ENCODE measurements around the gene IRF7. TPM values are rescaled to one million over a fixed set of nuclear protein-coding genes. Genes with fewer than 3 reads are reported as not detected.
A peak's percentile ranks its signal among the peaks of the same experiment; 100 is the strongest.

IRF7 gene
- total RNA-seq, 6 experiments from 2014 or later, result 3.0 to 5.2 (median 4.2) TPM

DNA sequence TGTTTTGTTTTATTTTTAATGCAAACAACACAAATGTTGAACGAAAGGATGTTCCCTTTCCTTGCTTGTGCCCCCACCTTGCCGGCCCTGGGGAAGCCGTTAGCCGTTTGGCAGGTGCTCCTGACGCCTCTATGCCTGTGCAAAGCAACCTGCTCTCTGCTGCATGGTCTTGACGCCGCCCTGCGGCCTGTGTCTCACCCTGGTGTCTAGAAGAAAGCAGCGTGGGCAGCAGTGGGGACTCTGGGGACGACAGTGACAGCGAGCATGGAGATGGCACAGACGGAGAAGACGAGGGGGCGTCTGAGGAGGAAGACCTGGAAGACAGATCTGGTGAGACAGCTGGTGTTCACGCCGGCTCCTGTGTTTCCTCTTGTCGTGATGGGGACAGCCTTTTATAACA lies 34.0 kb downstream of the IRF7 start:
- Mint-ChIP-seq H3K4me3 (no peak overlapping the region), H3K27me3 (ENCODE audit: insufficient read depth) (no peaks in the 10 kb centered on the region; the same call in 1 of the 2 replicates), H3K27ac (0 out of 2 replicates have a peak overlapping the region, but pooled peaks have one; percentile 17), H3K4me1 (ENCODE audit: low read depth) (peaks cover 36% of the 10 kb centered on the region), H3K9me3 (no peaks in the 10 kb centered on the region), H3K36me3 (ENCODE audit: low read depth) (peaks cover 9% of the 10 kb centered on the region; the same call in 1 of the 2 replicates)
- TF ChIP-seq, protein P1, sequence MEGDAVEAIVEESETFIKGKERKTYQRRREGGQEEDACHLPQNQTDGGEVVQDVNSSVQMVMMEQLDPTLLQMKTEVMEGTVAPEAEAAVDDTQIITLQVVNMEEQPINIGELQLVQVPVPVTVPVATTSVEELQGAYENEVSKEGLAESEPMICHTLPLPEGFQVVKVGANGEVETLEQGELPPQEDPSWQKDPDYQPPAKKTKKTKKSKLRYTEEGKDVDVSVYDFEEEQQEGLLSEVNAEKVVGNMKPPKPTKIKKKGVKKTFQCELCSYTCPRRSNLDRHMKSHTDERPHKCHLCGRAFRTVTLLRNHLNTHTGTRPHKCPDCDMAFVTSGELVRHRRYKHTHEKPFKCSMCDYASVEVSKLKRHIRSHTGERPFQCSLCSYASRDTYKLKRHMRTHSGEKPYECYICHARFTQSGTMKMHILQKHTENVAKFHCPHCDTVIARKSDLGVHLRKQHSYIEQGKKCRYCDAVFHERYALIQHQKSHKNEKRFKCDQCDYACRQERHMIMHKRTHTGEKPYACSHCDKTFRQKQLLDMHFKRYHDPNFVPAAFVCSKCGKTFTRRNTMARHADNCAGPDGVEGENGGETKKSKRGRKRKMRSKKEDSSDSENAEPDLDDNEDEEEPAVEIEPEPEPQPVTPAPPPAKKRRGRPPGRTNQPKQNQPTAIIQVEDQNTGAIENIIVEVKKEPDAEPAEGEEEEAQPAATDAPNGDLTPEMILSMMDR (IDR thresholded peaks at IDR 0.05), result no peak
- no peak for DNase-seq

DNA sequence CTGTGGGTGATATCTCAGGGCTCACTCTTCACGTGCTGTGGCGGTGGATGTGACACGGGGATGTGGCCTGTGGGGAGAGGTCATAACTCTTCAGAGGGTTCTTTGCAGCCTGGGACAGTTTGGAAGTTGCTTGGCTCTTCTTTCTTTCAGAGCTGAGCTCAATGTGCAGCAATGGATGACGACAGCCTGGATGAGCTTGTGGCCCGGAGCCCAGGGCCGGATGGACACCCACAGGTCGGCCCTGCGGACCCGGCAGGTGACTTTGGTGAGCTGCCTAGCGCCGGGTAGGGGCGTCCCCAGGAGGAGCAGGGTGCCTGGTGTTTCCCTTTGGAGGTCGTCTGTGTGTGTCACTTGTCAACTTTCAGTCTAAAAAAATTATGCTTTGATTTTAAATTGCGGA lies 34.4 kb downstream of the IRF7 start:
- Mint-ChIP-seq H3K27ac (no peak overlapping the region), H3K27me3 (ENCODE audit: insufficient read depth) (no peaks in the 10 kb centered on the region; the same call in 1 of the 2 replicates), H3K4me1 (ENCODE audit: low read depth) (peaks cover 36% of the 10 kb centered on the region), H3K9me3 (no peaks in the 10 kb centered on the region), H3K4me3 (no peak overlapping the region), H3K36me3 (ENCODE audit: low read depth) (peaks cover 9% of the 10 kb centered on the region; the same call in 1 of the 2 replicates)
- TF ChIP-seq, protein P1 (IDR thresholded peaks at IDR 0.05), result no peak
- DNase-seq, result no peak

DNA sequence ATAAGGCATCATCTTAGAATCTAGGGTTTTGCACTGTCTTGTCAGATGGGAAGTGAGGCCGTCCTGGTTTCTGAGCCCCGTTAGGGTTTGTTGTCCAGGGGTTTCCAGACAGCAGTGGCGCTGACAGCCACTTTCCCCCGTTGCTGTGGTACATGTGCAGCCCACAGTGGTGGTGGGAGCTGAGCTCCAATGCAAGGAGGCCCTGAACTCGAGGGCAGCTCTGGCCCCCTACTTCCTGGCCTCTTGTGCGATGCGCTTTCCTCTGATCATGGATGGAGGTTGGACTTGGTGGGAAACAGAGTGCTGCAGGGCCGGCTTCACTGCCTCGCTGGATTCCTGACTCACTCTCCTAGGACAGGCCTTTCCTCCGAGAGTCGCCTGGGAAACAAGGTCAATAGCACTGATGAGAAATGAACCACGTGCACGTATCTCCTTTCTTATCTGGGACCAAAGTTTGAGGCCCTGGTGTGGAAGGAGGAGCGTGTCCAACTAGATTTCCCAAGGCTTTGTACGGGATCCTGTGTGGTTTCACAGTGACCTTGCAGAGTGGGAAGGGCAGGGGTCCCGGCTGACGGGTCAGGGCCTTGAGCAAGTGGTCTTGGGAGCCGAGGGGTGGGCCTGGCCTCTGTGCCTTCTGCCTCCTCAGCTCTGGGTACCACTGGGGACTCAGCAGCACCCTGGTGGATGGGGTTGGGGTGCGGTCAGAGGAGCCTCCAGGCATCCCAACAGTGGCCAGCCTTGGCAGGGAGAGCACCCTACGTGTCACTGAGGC lies 35.7 kb downstream of the IRF7 start:
- no peak overlapping the region for H3K4me3 Mint-ChIP-seq
- DNase-seq, result no peak
- H3K27me3 Mint-ChIP-seq (ENCODE audit: insufficient read depth), result no peaks in the 10 kb centered on the region; the same call in 1 of the 2 replicates
- peaks cover 38% of the 10 kb centered on the region for H3K4me1 Mint-ChIP-seq (ENCODE audit: low read depth)
- TF ChIP-seq, protein P1 (IDR thresholded peaks at IDR 0.05), result no peak
- peaks cover 9% of the 10 kb centered on the region; the same call in 1 of the 2 replicates for H3K36me3 Mint-ChIP-seq (ENCODE audit: low read depth)
- H3K9me3 Mint-ChIP-seq, result no peaks in the 10 kb centered on the region
- H3K27ac Mint-ChIP-seq, result peak overlapping the region; percentile 42; the same call in 1 of the 2 replicates

DNA sequence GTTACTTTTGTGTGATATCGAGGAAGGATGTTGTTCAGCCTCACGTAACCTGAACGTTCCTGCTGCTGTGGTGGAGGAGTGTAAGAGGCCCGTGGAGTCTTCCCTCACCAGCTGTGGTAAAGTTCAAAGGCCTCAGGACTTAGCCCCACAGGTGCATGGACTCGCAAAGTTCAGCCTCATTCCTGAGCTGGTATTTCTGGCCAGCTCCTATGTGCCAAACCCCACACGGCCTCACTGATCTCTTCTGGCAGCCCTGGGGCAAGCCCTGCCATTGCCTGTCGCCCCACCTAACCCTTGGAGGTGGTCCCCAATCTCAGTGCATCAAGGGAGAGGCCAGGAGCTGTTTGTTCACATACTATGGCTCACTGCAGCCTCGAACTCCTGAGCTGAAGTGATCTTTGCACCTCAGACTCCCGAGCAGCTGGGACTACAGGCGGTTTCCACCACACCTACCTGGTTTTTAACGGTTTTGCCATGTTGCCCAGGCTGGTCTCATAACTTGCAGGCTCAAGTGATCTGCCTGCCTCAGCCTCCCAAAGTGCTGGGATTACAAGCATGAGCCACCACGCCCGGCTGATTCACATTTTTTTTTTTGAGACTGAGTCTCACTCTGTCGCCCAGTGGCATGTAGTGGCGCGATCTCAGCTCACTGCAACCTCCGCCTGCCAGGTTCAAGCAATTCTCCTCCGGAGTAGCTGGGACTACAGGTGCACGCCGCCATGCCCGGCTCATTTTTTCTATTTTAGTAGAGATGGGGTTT lies 37.3 kb downstream of the IRF7 start:
- Mint-ChIP-seq H3K27me3 (ENCODE audit: insufficient read depth) (peaks cover 3% of the 10 kb centered on the region; the same call in 1 of the 2 replicates), H3K36me3 (ENCODE audit: low read depth) (peaks cover 9% of the 10 kb centered on the region; the same call in 1 of the 2 replicates), H3K4me3 (peak overlapping the region; percentile 95), H3K9me3 (no peaks in the 10 kb centered on the region), H3K4me1 (ENCODE audit: low read depth) (peaks cover 42% of the 10 kb centered on the region), H3K27ac (peak overlapping the region; percentile 42; the same call in 1 of the 2 replicates)
- TF ChIP-seq, protein P1 (IDR thresholded peaks at IDR 0.05), result no peak
- DNase-seq, result no peak

DNA sequence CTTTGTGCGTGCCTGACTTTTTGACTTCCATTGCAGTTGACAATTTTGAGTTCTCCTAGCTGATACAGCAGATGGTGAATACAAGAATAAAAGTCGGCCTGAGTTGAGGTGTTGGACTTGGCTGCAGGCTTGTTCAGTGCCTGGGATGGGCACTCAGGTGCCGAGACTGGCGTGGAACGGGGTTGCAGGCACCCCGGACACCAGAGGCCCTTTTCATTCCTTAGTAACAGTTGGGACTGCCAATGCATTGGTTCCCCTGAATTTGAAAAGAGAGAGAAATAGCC lies 38.2 kb downstream of the IRF7 start:
- H3K36me3 Mint-ChIP-seq (ENCODE audit: low read depth), result peaks cover 9% of the 10 kb centered on the region; the same call in 1 of the 2 replicates
- no peaks in the 10 kb centered on the region for H3K9me3 Mint-ChIP-seq
- peak overlapping the region; percentile 85 for H3K27ac Mint-ChIP-seq
- DNase-seq, result no peak
- TF ChIP-seq, protein P1 (IDR thresholded peaks at IDR 0.05), result no peak
- H3K27me3 Mint-ChIP-seq (ENCODE audit: insufficient read depth), result peaks cover 3% of the 10 kb centered on the region; the same call in 1 of the 2 replicates
- peaks cover 42% of the 10 kb centered on the region for H3K4me1 Mint-ChIP-seq (ENCODE audit: low read depth)
- H3K4me3 Mint-ChIP-seq, result peak overlapping the region; percentile 95
